GM23248 (cell line): ENCODE data around the gene SEC24C.

ENCODE experiments used
- EZH2 ChIP-seq: fragments of 200-600 bp; sonication (generic); IDR thresholded peaks from 2 replicates; pipeline ENCODE4 v1.6.1; 2018; ENCODE audit warnings: antibody characterized with exemption, mild to moderate bottlenecking; ENCODE audit not compliant: insufficient read depth, poor library complexity, severe bottlenecking
- EZH2phosphoT487 ChIP-seq: fragments of 200-600 bp; sonication (generic); IDR thresholded peaks from 2 replicates; pipeline ENCODE4 v1.6.1; 2018; ENCODE audit warnings: antibody characterized with exemption, moderate library complexity, mild to moderate bottlenecking, low read depth; ENCODE audit not compliant: insufficient read depth

DNA sequence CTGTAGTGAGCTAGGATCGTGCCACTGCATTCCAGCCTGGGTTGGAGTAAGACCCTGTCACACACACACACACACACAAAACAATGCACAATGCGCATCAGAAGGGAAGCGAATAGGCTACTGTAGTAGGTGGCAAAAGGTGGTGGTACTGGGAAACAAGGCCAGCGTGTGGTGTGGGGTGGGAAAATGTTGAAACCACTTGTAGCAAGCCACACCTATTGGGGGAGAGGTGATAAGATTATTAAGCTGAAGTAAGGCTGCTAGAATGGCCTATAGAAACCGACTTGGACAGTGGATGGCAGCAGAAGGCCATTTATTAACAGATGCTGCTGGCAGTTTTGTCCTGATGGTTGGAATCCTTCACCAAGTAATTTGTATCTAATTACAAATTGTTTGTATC lies 30.5 kb downstream of the SEC24C start:
- no peak for TF ChIP-seq EZH2
- TF ChIP-seq EZH2phosphoT487: no peak
